Brain microvascular endothelial cell (primary cell): Measurements from ENCODE around the gene TCF4.

Source experiments
- DNase-seq: peaks from one replicate; pipeline ENCODE4 v3.0.0-alpha.2; 2020
- H3K27ac ChIP-seq: fragments of 250-450 bp; sonication (Bioruptor Pico); 2 replicates; pipeline ENCODE4 v1.5.1; 2020; ENCODE audit warnings: mild to moderate bottlenecking, moderate library complexity
- H3K27me3 ChIP-seq: fragments of 250-450 bp; sonication (Bioruptor Pico); replicated peaks from 2 replicates; pipeline ENCODE4 v1.5.1; 2020; ENCODE audit warnings: mild to moderate bottlenecking
- H3K36me3 ChIP-seq: fragments of 250-450 bp; sonication (Bioruptor Pico); replicated peaks from 2 replicates; pipeline ENCODE4 v1.5.1; 2020; ENCODE audit warnings: mild to moderate bottlenecking
- H3K4me3 ChIP-seq: 2 replicates; pipeline ENCODE4 v1.5.1; 2011; ENCODE audit warnings: low read depth, mild to moderate bottlenecking, control low read depth, low read length, moderate library complexity
- CTCF ChIP-seq: IDR thresholded peaks from 2 replicates; pipeline ENCODE4 v1.5.1; 2011; ENCODE audit warnings: low read depth, mild to moderate bottlenecking, moderate library complexity, low read length, control low read depth, inconsistent platforms; ENCODE audit errors: missing control alignments
- in situ Hi-C: cut with HindIII; loops from 2 replicates; pipeline ENCODE4 v1.10.0; 2017; ENCODE audit warnings: low sequenced_read_pairs, low pct_ligation_motif_present

TCF4 gene

GRCh38 chr18:55362303-55362702 is 225.7 kb downstream of the TCF4 start:
- Histone ChIP-seq H3K36me3 (no peaks in the 10 kb centered on the region), H3K27me3 (no peaks in the 10 kb centered on the region), H3K27ac (no peak overlapping the region), H3K4me3 (no peak overlapping the region)
- in situ Hi-C loops, result no loop called here
- no peak for DNase-seq
- TF ChIP-seq CTCF, result no peak

- H3K27me3 ChIP-seq, result no peaks in the 10 kb centered on the region
- TF ChIP-seq CTCF, result no peak
- no peak for DNase-seq
- H3K36me3 ChIP-seq, result no peaks in the 10 kb centered on the region
- no peak overlapping the region for H3K27ac ChIP-seq
- H3K4me3 ChIP-seq, result no peak overlapping the region
- in situ Hi-C loops, result no loop called here
Measured at GRCh38 chr18:55361492-55362250, 226.3 kb downstream of the TCF4 start.

GRCh38 chr18:55360061-55360460 is 227.9 kb downstream of the TCF4 start:
- no peaks in the 10 kb centered on the region for H3K27me3 ChIP-seq
- H3K4me3 ChIP-seq, result no peak overlapping the region
- in situ Hi-C loops, result no loop called here
- no peaks in the 10 kb centered on the region for H3K36me3 ChIP-seq
- H3K27ac ChIP-seq, result no peak overlapping the region
- no peak for TF ChIP-seq CTCF
- DNase-seq, result no peak

- no peak for TF ChIP-seq CTCF
- DNase-seq, result no peak
- Histone ChIP-seq H3K27ac (no peak overlapping the region), H3K27me3 (no peaks in the 10 kb centered on the region), H3K4me3 (no peak overlapping the region), H3K36me3 (no peaks in the 10 kb centered on the region)
- in situ Hi-C loops, result no loop called here
Measured at GRCh38 chr18:55356815-55357214, 231.2 kb downstream of the TCF4 start.

- no peak for DNase-seq
- no peak for TF ChIP-seq CTCF
- Histone ChIP-seq H3K36me3 (no peaks in the 10 kb centered on the region), H3K27ac (no peak overlapping the region), H3K27me3 (no peaks in the 10 kb centered on the region), H3K4me3 (no peak overlapping the region)
- in situ Hi-C loops, result no loop called here
Measured at GRCh38 chr18:55355223-55355622, 232.8 kb downstream of the TCF4 start.

GRCh38 chr18:55354795-55355194 is 233.2 kb downstream of the TCF4 start:
- no peak overlapping the region for H3K4me3 ChIP-seq
- no peak for TF ChIP-seq CTCF
- H3K36me3 ChIP-seq, result no peaks in the 10 kb centered on the region
- DNase-seq, result no peak
- no peak overlapping the region for H3K27ac ChIP-seq
- in situ Hi-C loops, result no loop called here
- no peaks in the 10 kb centered on the region for H3K27me3 ChIP-seq
